K562 (cell line): ENCODE measurements around the gene PRICKLE4. TPM values are rescaled to one million over a fixed set of nuclear protein-coding genes. Genes with fewer than 3 reads are reported as not detected.

Experiments
- CBFA2T3 ChIP-seq: fragments of 450-650 bp; IDR thresholded peaks from 2 replicates; pipeline ENCODE4 v1.6.1; 2017
- FOXK2 ChIP-seq, 2 experiments: fragments of 450-650 bp; IDR thresholded peaks in 1 of 2; conservative IDR thresholded peaks in 1 of 2; 2 replicates each; pipeline ENCODE4 v1.6.1; 2016; ENCODE audit warnings: low read depth in 2 of 2, mild to moderate bottlenecking in 1 of 2
- HLTF ChIP-seq: fragments of 450-650 bp; IDR thresholded peaks from 2 replicates; pipeline ENCODE4 v1.6.1; 2016
- KDM5B ChIP-seq: fragments of 200-600 bp; sonication (generic); IDR thresholded peaks from 2 replicates; pipeline ENCODE4 v1.6.1; 2012; ENCODE audit warnings: low read depth, mild to moderate bottlenecking, moderate library complexity, low read length, control low read depth, inconsistent platforms; ENCODE audit not compliant: insufficient replicate concordance
- NBN ChIP-seq: fragments of 450-650 bp; IDR thresholded peaks from 2 replicates; pipeline ENCODE4 v1.6.1; 2016; ENCODE audit warnings: low read depth, mild to moderate bottlenecking
- NFE2 ChIP-seq: IDR thresholded peaks from 2 replicates; pipeline ENCODE4 v1.6.1; 2014; ENCODE audit warnings: antibody characterized with exemption, low read depth
- NR4A1 ChIP-seq, 2 experiments: fragments of 250-450 bp in 1 of 2; fragments of 450-650 bp in 1 of 2; sonication (Bioruptor Pico) in 1 of 2; IDR thresholded peaks; 2 replicates each; pipeline versions ENCODE4 v1.4.0 to v1.6.1; 2016 to 2020; ENCODE audit warnings: mild to moderate bottlenecking in 2 of 2, missing compliant biosample characterization in 1 of 2, missing genetic modification characterization in 1 of 2, moderate library complexity in 1 of 2
- POLR2A ChIP-seq: fragments of 450-650 bp; conservative IDR thresholded peaks from 2 replicates; pipeline ENCODE4 v1.6.1; 2016
- POLR2H ChIP-seq: IDR thresholded peaks from 2 replicates; pipeline ENCODE4 v1.6.1; 2016; ENCODE audit warnings: missing genetic modification characterization, low read depth, mild to moderate bottlenecking, control low read depth, missing compliant biosample characterization, moderate library complexity
- SUPT5H ChIP-seq: fragments of 450-650 bp; IDR thresholded peaks from 2 replicates; pipeline ENCODE4 v1.6.1; 2016
- TCF7L2 ChIP-seq: fragments of 150-350 bp; IDR thresholded peaks from 2 replicates; pipeline ENCODE4 v1.6.1; 2016; ENCODE audit warnings: low read depth, mild to moderate bottlenecking, low read length, moderate library complexity
- YY1 ChIP-seq, 3 experiments: IDR thresholded peaks; 2 replicates each; pipeline ENCODE4 v1.6.1; 2011; ENCODE audit warnings: low read length in 2 of 3, mild to moderate bottlenecking in 2 of 3, moderate library complexity in 2 of 3, borderline replicate concordance in 1 of 3, control low read depth in 1 of 3, low read depth in 1 of 3; ENCODE audit not compliant: insufficient read depth in 3 of 3, insufficient replicate concordance in 2 of 3, control insufficient read depth in 1 of 3, insufficient read length in 1 of 3; ENCODE audit errors: extremely low read depth in 1 of 3
- ZNF707 ChIP-seq: fragments of 250-450 bp; sonication (Bioruptor Pico); conservative IDR thresholded peaks from 2 replicates; pipeline ENCODE4 v1.8.0; 2022; ENCODE audit warnings: inconsistent platforms, mild to moderate bottlenecking, moderate library complexity
- polyA plus RNA-seq, 8 experiments: library from polyadenylated mRNA; depleted of rRNA in 4 of 8; stranded (reverse) in 5 of 8; unstranded in 3 of 8; fragments of >200 nt; fragmentation: Nextera tagmentation in 2 of 8; fragmentation: Illumina TruSeq in 1 of 8; extraction: Ambion mirVana in 2 of 8; extraction: Trizol in 1 of 8; gene quantifications; 2 replicates each; pipeline versions ENCODE4 v1.2.1 to v1.2.3, GENCODE V29; 2011 to 2014; ENCODE audit warnings: inconsistent platforms in 1 of 8, missing spikeins in 1 of 8
- total RNA-seq, 7 experiments: library from RNA; depleted of rRNA in 6 of 7; stranded (reverse); fragments of >200 nt in 6 of 7; fragmentation: Illumina TruSeq in 2 of 7; extraction: Trizol in 2 of 7; gene quantifications; 2 replicates each; pipeline versions ENCODE4 v1.2.1 to v1.2.3, GENCODE V29; 2011 to 2021; ENCODE audit warnings: low replicate concordance in 1 of 7
- TF ChIP-seq, protein P1 (sequence below): fragments of 250-450 bp; sonication (Bioruptor Pico); IDR thresholded peaks from 2 replicates; pipeline ENCODE4 v1.5.0; 2021
- TF ChIP-seq, protein P2 (sequence below): sonication (generic); formaldehyde crosslinking; IDR thresholded peaks from 2 replicates; pipeline ENCODE4 v1.8.0; 2023; ENCODE audit warnings: mild to moderate bottlenecking, missing genetic modification reagents
- TF ChIP-seq, protein P3 (sequence below): fragments of 250-450 bp; sonication (Bioruptor Pico); IDR thresholded peaks from 2 replicates; pipeline ENCODE4 v1.5.0; 2022; ENCODE audit warnings: mild to moderate bottlenecking
- TF ChIP-seq, protein P4 (sequence below): fragments of 250-450 bp; sonication (Bioruptor Pico); IDR thresholded peaks from 2 replicates; pipeline ENCODE4 v1.5.0; 2021; ENCODE audit warnings: mild to moderate bottlenecking, moderate library complexity

The PRICKLE4 gene
- total and polyA plus RNA-seq, 9 of the 15 experiments (the other 6 are each of a cell fraction or from before 2014, with no cell fraction given) = 0.20 to 0.32 (median 0.27) TPM; not detected in 6

DNA sequence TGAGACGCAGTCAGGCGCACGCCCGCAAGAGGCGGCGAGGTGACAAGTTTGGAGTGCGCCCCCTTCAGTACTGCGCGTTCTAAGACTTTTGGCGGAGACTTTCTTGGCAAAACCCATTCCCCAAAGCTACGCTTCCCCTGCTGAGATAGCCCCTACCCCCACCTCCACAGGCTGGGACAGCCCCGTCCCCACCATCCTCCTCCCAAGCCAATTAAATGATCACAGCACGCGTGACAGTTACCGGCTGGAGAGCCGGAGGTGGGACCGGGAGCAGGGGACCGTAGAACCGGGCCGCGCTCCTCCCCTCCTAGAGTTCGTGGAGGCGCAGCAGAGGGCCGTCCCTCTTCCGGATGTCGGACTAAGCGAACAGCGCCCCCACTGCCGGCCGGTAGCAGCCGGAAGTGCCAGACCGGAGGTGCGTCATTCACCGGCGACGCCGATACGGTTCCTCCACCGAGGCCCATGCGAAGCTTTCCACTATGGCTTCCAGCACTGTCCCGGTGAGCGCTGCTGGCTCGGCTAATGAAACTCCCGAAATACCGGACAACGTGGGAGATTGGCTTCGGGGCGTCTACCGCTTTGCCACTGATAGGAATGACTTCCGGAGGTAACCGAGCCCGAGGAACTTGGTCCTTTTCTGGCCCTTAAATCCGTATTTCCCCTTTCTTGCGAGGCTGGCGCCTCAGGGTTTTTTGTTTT, 6.8 kb downstream of the PRICKLE4 start, which contains the start of gene TOMM6 (continued):
- TF ChIP-seq TCF7L2 (0 out of 2 replicates have a peak, but pooled peaks have one; percentile 38), POLR2H (peak; percentile 92), FOXK2 (conservative IDR thresholded peaks at IDR 0.05 in 1 of 2, IDR thresholded peaks at IDR 0.05 in 1 of 2; ENCODE audit: low read depth in 2 of 2) (peak; percentile 73 to 77), KDM5B (peak; percentile 85), POLR2A (peak; percentile 99), YY1 (IDR thresholded peaks at IDR 0.05; ENCODE audit: borderline replicate concordance in 1 of 3, control insufficient read depth in 1 of 3, extremely low read depth in 1 of 3, insufficient read depth in 3 of 3, insufficient read length in 1 of 3, insufficient replicate concordance in 2 of 3, low read depth in 1 of 3, low read length in 2 of 3) (peak; percentile 86 to 99 (median 96)), NBN (peak; percentile 96), CBFA2T3 (peak; percentile 25), NFE2 (no peak), SUPT5H (peak; percentile 96), HLTF (0 out of 2 replicates have a peak, but pooled peaks have one; percentile 7), ZNF707 (CRISPR knock-in tag) (no peak), NR4A1 (CRISPR knock-in tag; IDR thresholded peaks at IDR 0.05) (no peak), NR4A1 (tag; IDR thresholded peaks at IDR 0.05) (no peak)
- TF ChIP-seq, protein P1, sequence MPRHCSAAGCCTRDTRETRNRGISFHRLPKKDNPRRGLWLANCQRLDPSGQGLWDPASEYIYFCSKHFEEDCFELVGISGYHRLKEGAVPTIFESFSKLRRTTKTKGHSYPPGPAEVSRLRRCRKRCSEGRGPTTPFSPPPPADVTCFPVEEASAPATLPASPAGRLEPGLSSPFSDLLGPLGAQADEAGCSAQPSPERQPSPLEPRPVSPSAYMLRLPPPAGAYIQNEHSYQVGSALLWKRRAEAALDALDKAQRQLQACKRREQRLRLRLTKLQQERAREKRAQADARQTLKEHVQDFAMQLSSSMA (CRISPR knock-in tag) = 0 out of 2 replicates have a peak, but pooled peaks have one; percentile 72
- TF ChIP-seq, protein P2, sequence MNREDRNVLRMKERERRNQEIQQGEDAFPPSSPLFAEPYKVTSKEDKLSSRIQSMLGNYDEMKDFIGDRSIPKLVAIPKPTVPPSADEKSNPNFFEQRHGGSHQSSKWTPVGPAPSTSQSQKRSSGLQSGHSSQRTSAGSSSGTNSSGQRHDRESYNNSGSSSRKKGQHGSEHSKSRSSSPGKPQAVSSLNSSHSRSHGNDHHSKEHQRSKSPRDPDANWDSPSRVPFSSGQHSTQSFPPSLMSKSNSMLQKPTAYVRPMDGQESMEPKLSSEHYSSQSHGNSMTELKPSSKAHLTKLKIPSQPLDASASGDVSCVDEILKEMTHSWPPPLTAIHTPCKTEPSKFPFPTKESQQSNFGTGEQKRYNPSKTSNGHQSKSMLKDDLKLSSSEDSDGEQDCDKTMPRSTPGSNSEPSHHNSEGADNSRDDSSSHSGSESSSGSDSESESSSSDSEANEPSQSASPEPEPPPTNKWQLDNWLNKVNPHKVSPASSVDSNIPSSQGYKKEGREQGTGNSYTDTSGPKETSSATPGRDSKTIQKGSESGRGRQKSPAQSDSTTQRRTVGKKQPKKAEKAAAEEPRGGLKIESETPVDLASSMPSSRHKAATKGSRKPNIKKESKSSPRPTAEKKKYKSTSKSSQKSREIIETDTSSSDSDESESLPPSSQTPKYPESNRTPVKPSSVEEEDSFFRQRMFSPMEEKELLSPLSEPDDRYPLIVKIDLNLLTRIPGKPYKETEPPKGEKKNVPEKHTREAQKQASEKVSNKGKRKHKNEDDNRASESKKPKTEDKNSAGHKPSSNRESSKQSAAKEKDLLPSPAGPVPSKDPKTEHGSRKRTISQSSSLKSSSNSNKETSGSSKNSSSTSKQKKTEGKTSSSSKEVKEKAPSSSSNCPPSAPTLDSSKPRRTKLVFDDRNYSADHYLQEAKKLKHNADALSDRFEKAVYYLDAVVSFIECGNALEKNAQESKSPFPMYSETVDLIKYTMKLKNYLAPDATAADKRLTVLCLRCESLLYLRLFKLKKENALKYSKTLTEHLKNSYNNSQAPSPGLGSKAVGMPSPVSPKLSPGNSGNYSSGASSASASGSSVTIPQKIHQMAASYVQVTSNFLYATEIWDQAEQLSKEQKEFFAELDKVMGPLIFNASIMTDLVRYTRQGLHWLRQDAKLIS = peak; percentile 93
- TF ChIP-seq, protein P3, sequence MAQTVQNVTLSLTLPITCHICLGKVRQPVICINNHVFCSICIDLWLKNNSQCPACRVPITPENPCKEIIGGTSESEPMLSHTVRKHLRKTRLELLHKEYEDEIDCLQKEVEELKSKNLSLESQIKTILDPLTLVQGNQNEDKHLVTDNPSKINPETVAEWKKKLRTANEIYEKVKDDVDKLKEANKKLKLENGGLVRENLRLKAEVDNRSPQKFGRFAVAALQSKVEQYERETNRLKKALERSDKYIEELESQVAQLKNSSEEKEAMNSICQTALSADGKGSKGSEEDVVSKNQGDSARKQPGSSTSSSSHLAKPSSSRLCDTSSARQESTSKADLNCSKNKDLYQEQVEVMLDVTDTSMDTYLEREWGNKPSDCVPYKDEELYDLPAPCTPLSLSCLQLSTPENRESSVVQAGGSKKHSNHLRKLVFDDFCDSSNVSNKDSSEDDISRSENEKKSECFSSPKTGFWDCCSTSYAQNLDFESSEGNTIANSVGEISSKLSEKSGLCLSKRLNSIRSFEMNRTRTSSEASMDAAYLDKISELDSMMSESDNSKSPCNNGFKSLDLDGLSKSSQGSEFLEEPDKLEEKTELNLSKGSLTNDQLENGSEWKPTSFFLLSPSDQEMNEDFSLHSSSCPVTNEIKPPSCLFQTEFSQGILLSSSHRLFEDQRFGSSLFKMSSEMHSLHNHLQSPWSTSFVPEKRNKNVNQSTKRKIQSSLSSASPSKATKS (CRISPR knock-in tag) = no peak
- TF ChIP-seq, protein P4, sequence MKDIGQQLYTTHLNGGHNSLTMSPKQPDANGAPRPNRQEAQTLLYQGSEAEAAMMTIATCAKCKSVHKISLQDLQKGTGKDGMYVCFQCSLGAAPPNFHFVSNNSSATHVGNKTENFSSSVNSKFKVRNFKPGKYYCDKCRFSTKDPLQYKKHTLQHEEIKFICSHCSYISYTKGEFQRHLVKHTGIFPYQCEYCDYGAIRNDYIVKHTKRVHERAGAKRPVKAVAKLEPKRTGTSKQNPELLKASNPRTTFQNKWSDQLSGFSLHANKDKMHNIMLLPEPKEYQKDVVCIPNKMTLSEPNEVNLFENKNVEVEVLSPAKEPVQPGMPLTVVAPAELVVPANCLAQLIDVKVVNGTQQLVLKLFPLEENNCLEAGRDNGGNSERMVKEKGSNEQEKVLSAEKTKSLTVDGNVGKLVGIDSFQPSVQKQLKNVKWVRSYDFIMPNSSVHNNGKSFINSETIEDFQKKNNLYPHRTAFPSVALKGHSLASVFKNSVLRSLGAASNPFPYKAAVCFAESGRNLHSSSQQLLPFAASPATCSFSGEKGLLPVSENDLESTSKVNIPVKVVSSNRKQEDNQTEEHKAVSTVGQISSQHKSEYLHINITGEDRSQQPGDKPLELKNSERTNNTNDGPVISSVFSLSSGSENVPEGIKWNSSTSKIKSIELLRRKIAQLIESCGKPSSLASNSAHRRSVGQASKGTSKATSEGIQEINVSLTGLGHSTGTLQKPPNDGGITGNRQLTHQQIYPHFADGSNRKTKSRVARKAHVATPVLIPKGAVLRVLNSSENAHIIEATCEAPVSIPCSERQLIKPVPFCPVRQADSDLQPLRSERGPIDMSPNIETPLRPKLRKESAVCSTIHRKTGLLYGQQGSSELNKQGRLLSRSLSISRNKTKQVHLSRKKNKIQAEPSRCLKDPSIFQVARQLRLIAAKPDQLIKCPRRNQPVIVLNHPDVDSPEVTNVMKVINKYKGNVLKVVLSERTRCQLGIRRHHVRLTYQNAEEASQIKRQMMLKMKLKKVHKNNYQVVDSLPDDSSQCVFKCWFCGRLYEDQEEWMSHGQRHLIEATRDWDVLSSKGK (CRISPR knock-in tag) = no peak
